ENCODE measurements around the gene EDC3. TPM values are rescaled to one million over a fixed set of nuclear protein-coding genes. Genes with fewer than 3 reads are reported as not detected.

The EDC3 gene
- polyA plus RNA-seq, 1 donor from 2014 or later = 12.9 TPM

GRCh38 chr15:74628949-74629348 lies 66.9 kb downstream of the EDC3 start:
- Histone ChIP-seq H3K9me2 (ENCODE audit: insufficient read depth, low read length) (no peaks in the 10 kb centered on the region), H3K9ac (ENCODE audit: low read length) (no peak overlapping the region), H3K27me3 (ENCODE audit: insufficient read depth, low read depth, low read length) (no peaks in the 10 kb centered on the region), H3F3A (ENCODE audit: insufficient read depth, low read length, poor library complexity, severe bottlenecking) (no peaks in the 10 kb centered on the region), H3K36me3 (ENCODE audit: insufficient read depth, low read length) (no peaks in the 10 kb centered on the region), H3K27ac (ENCODE audit: low read length) (no peak overlapping the region), H3K79me2 (replicated peaks; ENCODE audit: insufficient read depth, low read length) (no peaks in the 10 kb centered on the region), H3K4me2 (ENCODE audit: low read length) (no peak overlapping the region), H3K9me3 (ENCODE audit: low read length) (no peaks in the 10 kb centered on the region), H4K20me1 (ENCODE audit: insufficient read depth) (no peaks in the 10 kb centered on the region), H2AFZ (ENCODE audit: low read depth, low read length) (no peak overlapping the region), H3K4me3 (ENCODE audit: low read length) (no peak overlapping the region)
- TF ChIP-seq CTCF (IDR thresholded peaks at IDR 0.05; ENCODE audit: poor library complexity, severe bottlenecking) (no peak), SMC3 (conservative IDR thresholded peaks at IDR 0.05; ENCODE audit: poor library complexity) (no peak), EP300 (conservative IDR thresholded peaks at IDR 0.05; ENCODE audit: poor library complexity, severe bottlenecking) (no peak)

- Histone ChIP-seq H2AFZ (ENCODE audit: low read depth, low read length) (no peak overlapping the region), H4K20me1 (ENCODE audit: insufficient read depth) (no peaks in the 10 kb centered on the region), H3K4me2 (ENCODE audit: low read length) (no peak overlapping the region), H3K4me3 (ENCODE audit: low read length) (no peak overlapping the region), H3K9me2 (ENCODE audit: insufficient read depth, low read length) (no peaks in the 10 kb centered on the region), H3K79me2 (replicated peaks; ENCODE audit: insufficient read depth, low read length) (no peaks in the 10 kb centered on the region), H3K9ac (ENCODE audit: low read length) (no peak overlapping the region), H3K27me3 (ENCODE audit: insufficient read depth, low read depth, low read length) (no peaks in the 10 kb centered on the region), H3F3A (ENCODE audit: insufficient read depth, low read length, poor library complexity, severe bottlenecking) (no peaks in the 10 kb centered on the region), H3K27ac (ENCODE audit: low read length) (no peak overlapping the region), H3K36me3 (ENCODE audit: insufficient read depth, low read length) (no peaks in the 10 kb centered on the region), H3K9me3 (ENCODE audit: low read length) (no peaks in the 10 kb centered on the region)
- TF ChIP-seq EZH2 (IDR thresholded peaks at IDR 0.05; ENCODE audit: borderline replicate concordance, insufficient read depth, low read length, poor library complexity, severe bottlenecking) = no peak
- no peak for TF ChIP-seq TAF1 (IDR thresholded peaks at IDR 0.05; ENCODE audit: low read depth)
- no peak for TF ChIP-seq REST (IDR thresholded peaks at IDR 0.05; ENCODE audit: borderline replicate concordance)
- TF ChIP-seq SMC3 (conservative IDR thresholded peaks at IDR 0.05; ENCODE audit: poor library complexity) = no peak
- TF ChIP-seq CTCF (IDR thresholded peaks at IDR 0.05; ENCODE audit: poor library complexity, severe bottlenecking) = no peak
- no peak for TF ChIP-seq POLR2AphosphoS5 (IDR thresholded peaks at IDR 0.05)
- no peak for TF ChIP-seq MXI1 (conservative IDR thresholded peaks at IDR 0.05; ENCODE audit: poor library complexity, severe bottlenecking)
- no peak for TF ChIP-seq RAD21 (conservative IDR thresholded peaks at IDR 0.05)
- no peak for TF ChIP-seq EP300 (conservative IDR thresholded peaks at IDR 0.05; ENCODE audit: poor library complexity, severe bottlenecking)
Measured at GRCh38 chr15:74628199-74628598, 67.6 kb downstream of the EDC3 start.

All from neural cell (in vitro differentiated cells).